Smooth muscle cell (in vitro differentiated cells): ENCODE data around the gene USF2. TPM values are rescaled to one million over a fixed set of nuclear protein-coding genes. Genes with fewer than 3 reads are reported as not detected.

Source experiments
- DNase-seq: peaks from one replicate; lab custom pipeline; 2025; ENCODE audit not compliant: unreplicated experiment; lab: John Stamatoyannopoulos, UW
- H2AFZ ChIP-seq: fragments of 200-600 bp; sonication (generic); 2 replicates; pipeline ENCODE4 v1.6.0; 2016; ENCODE audit warnings: antibody characterized with exemption, low read depth, mild to moderate bottlenecking
- H3F3A ChIP-seq: fragments of 200-600 bp; sonication (generic); 2 replicates; pipeline ENCODE4 v1.6.0; 2017; ENCODE audit warnings: antibody characterized with exemption, low read depth
- H3K27ac ChIP-seq: fragments of 200-600 bp; sonication (generic); 2 replicates; pipeline ENCODE4 v1.5.1; 2016; ENCODE audit warnings: low read depth, mild to moderate bottlenecking
- H3K27me3 ChIP-seq: fragments of 200-600 bp; sonication (generic); 2 replicates; pipeline ENCODE4 v1.6.1; 2016; ENCODE audit warnings: low read depth, mild to moderate bottlenecking
- H3K36me3 ChIP-seq: fragments of 200-600 bp; sonication (generic); 2 replicates; pipeline ENCODE4 v1.5.1; 2016; ENCODE audit warnings: low read depth
- H3K4me1 ChIP-seq: fragments of 200-600 bp; sonication (generic); 2 replicates; pipeline ENCODE4 v1.5.1; 2016; ENCODE audit warnings: low read depth
- H3K4me2 ChIP-seq: fragments of 200-600 bp; sonication (generic); 2 replicates; pipeline ENCODE4 v1.6.0; 2016; ENCODE audit warnings: mild to moderate bottlenecking
- H3K4me3 ChIP-seq: fragments of 200-600 bp; sonication (generic); 2 replicates; pipeline ENCODE4 v1.5.1; 2016; ENCODE audit warnings: mild to moderate bottlenecking
- H3K79me2 ChIP-seq: fragments of 200-600 bp; sonication (generic); 2 replicates; pipeline ENCODE4 v1.6.0; 2016; ENCODE audit warnings: low read depth, mild to moderate bottlenecking
- H3K9ac ChIP-seq: fragments of 200-600 bp; sonication (generic); 2 replicates; pipeline ENCODE4 v1.6.0; 2016; ENCODE audit warnings: low read depth
- H3K9me3 ChIP-seq: fragments of 200-600 bp; sonication (generic); replicated peaks from 2 replicates; pipeline ENCODE4 v1.5.1; 2016; ENCODE audit warnings: low read depth
- H4K20me1 ChIP-seq: fragments of 200-600 bp; sonication (generic); 2 replicates; pipeline ENCODE4 v1.6.0; 2016; ENCODE audit warnings: low read depth
- WGBS: methylation state at CpG from one replicate; pipeline ENCODE4 v1.1.7; 2016; ENCODE audit warnings: low lambda C conversion rate; 5-methylcytosine and 5-hydroxymethylcytosine counted together
- polyA plus RNA-seq: library from polyadenylated mRNA; unstranded; fragments of >200 nt; fragmentation: Nextera tagmentation; extraction: Ambion mirVana; gene quantifications from 2 replicates; pipeline ENCODE4 v1.2.1, GENCODE V29; 2016
- total RNA-seq: library from RNA; depleted of rRNA; stranded (reverse); fragments of >200 nt; gene quantifications from 2 replicates; pipeline ENCODE4 v1.2.3, GENCODE V29; 2014
- TF ChIP-seq, protein P1 (sequence below): fragments of 200-600 bp; sonication (generic); IDR thresholded peaks from 2 replicates; pipeline ENCODE4 v1.5.1; 2017; ENCODE audit warnings: borderline replicate concordance, mild to moderate bottlenecking, antibody characterized with exemption; ENCODE audit not compliant: insufficient read depth, poor library complexity, severe bottlenecking

The USF2 gene
- total and polyA plus RNA-seq, 2 experiments from 2014 or later: 20.0 to 34.4 TPM

DNA sequence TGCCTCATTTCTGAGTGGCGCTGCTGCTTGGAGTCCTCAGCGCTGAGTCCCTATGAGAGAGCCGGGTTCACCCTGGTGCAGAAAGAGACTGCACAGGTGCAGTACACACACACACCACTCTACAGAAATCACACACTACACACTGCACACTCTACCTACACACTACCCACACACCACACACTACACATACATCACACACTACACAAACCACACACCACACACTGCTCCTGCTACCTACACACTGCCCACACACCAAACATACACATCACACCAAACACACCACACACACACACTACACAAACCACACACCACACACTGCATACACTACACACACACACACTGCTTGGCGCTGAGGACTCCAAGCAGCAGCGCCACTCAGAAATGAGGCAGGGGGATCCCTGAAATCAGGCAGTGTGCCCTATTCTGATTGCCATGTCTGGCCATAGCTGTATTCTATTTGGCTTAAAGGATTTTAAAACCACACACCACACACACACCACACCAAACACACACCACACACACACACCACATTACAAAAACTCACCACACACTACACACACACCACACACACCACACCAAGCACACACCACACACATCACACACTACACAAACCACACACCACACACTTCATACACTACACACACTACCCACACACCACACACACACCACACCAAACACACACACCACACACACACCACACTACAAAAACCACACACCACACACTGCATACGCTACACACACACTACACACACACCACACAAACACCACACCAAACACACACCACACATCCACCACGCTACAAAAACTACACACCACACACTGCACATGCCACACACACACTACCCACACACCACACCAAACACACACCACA, 28.1 kb downstream of the USF2 start:
- no peaks in the 10 kb centered on the region for H3F3A ChIP-seq
- H3K4me3 ChIP-seq: no peak overlapping the region
- TF ChIP-seq, protein P1, sequence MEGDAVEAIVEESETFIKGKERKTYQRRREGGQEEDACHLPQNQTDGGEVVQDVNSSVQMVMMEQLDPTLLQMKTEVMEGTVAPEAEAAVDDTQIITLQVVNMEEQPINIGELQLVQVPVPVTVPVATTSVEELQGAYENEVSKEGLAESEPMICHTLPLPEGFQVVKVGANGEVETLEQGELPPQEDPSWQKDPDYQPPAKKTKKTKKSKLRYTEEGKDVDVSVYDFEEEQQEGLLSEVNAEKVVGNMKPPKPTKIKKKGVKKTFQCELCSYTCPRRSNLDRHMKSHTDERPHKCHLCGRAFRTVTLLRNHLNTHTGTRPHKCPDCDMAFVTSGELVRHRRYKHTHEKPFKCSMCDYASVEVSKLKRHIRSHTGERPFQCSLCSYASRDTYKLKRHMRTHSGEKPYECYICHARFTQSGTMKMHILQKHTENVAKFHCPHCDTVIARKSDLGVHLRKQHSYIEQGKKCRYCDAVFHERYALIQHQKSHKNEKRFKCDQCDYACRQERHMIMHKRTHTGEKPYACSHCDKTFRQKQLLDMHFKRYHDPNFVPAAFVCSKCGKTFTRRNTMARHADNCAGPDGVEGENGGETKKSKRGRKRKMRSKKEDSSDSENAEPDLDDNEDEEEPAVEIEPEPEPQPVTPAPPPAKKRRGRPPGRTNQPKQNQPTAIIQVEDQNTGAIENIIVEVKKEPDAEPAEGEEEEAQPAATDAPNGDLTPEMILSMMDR: no peak
- H3K27ac ChIP-seq: no peak overlapping the region
- no peaks in the 10 kb centered on the region for H3K79me2 ChIP-seq
- no peaks in the 10 kb centered on the region for H3K36me3 ChIP-seq
- H2AFZ ChIP-seq: no peak overlapping the region
- WGBS: 98% methylated on average over 7 of the region's 7 CpGs
- H4K20me1 ChIP-seq: no peaks in the 10 kb centered on the region
- H3K9me3 ChIP-seq: no peaks in the 10 kb centered on the region
- H3K4me1 ChIP-seq: no peaks in the 10 kb centered on the region
- no peak overlapping the region for H3K4me2 ChIP-seq
- no peaks in the 10 kb centered on the region for H3K27me3 ChIP-seq
- no peak overlapping the region for H3K9ac ChIP-seq
- no peak for DNase-seq

DNA sequence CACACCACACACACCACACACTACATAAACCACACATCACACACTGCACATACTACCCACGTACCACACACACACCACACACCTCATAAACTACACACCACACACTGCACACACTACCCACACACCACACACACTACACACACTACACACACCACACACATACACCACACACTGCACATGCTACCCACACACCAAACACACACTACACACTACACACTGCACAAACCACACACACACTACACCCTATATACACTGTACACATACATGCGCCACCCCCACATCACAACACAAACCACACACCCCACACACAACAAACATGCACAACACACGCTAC, 28.7 kb downstream of the USF2 start:
- no peak overlapping the region for H3K4me3 ChIP-seq
- H3K79me2 ChIP-seq: no peaks in the 10 kb centered on the region
- WGBS: 95% methylated on average over 2 of the region's 3 CpGs
- no peaks in the 10 kb centered on the region for H4K20me1 ChIP-seq
- TF ChIP-seq, protein P1: no peak
- H3F3A ChIP-seq: no peaks in the 10 kb centered on the region
- no peak overlapping the region for H3K27ac ChIP-seq
- no peak for DNase-seq
- H3K4me2 ChIP-seq: no peak overlapping the region
- H3K4me1 ChIP-seq: no peaks in the 10 kb centered on the region
- no peak overlapping the region for H3K9ac ChIP-seq
- H3K9me3 ChIP-seq: no peaks in the 10 kb centered on the region
- no peaks in the 10 kb centered on the region for H3K27me3 ChIP-seq
- H2AFZ ChIP-seq: no peak overlapping the region
- no peaks in the 10 kb centered on the region for H3K36me3 ChIP-seq

DNA sequence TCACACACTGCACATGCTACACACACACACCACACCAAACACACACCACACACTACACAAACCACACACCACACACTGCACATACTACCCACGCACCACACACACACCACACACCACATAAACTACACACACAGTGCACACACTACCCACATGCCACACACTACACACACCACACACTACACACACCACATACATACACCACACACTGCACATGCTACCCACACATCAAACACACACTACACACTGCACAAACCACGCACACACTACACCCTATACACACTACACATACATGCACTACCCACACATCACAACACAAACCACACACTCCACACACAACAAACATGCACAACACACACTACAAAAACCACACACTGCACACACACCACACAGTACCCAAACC, 29.2 kb downstream of the USF2 start:
- no peak overlapping the region for H3K4me3 ChIP-seq
- H3K9me3 ChIP-seq: no peaks in the 10 kb centered on the region
- no peaks in the 10 kb centered on the region for H3F3A ChIP-seq
- no peaks in the 10 kb centered on the region for H3K27me3 ChIP-seq
- no peaks in the 10 kb centered on the region for H3K4me1 ChIP-seq
- H2AFZ ChIP-seq: no peak overlapping the region
- TF ChIP-seq, protein P1: no peak
- 100% methylated on average over 2 of the region's 2 CpGs for WGBS
- H3K9ac ChIP-seq: no peak overlapping the region
- no peaks in the 10 kb centered on the region for H3K36me3 ChIP-seq
- no peaks in the 10 kb centered on the region for H4K20me1 ChIP-seq
- no peak overlapping the region for H3K27ac ChIP-seq
- no peaks in the 10 kb centered on the region for H3K79me2 ChIP-seq
- no peak for DNase-seq
- no peak overlapping the region for H3K4me2 ChIP-seq

DNA sequence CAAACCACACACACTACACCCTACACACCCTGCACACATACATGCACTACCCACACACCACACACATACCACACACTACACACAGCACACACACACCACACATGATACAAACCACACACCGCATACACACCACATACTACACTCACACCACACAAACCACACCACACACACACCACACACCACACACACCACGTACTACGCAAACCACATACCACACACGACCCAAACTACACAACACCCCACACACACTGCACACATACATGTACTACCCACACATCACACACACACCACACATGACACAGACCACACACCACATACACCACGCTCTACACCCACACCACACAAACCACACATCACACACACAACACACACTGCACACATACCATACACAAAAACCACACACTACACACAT, 29.8 kb downstream of the USF2 start:
- Histone ChIP-seq H3K4me1 (no peaks in the 10 kb centered on the region), H3K27me3 (no peaks in the 10 kb centered on the region), H3K9ac (no peak overlapping the region), H3K4me3 (no peak overlapping the region), H3K79me2 (no peaks in the 10 kb centered on the region), H3F3A (no peaks in the 10 kb centered on the region), H2AFZ (no peak overlapping the region), H4K20me1 (no peaks in the 10 kb centered on the region), H3K27ac (no peak overlapping the region), H3K36me3 (no peaks in the 10 kb centered on the region), H3K9me3 (no peaks in the 10 kb centered on the region), H3K4me2 (no peak overlapping the region)
- DNase-seq: no peak
- TF ChIP-seq, protein P1: no peak
- WGBS: 98% methylated on average over 5 of the region's 5 CpGs
